NCI-H128 (cell line): ENCODE results near the gene ZC3HAV1.
"Not testable (repeated sequence)": the region's sequence is repeated elsewhere in the genome, so short reads cannot be mapped to it uniquely, and the experiment has no call there.

Source experiments
- DNase-seq: peaks from one replicate; lab custom pipeline; 2025; ENCODE audit not compliant: unreplicated experiment; lab: John Stamatoyannopoulos, UW

ZC3HAV1 gene

GRCh38 chr7:139112741-139113250 is 3.3 kb upstream of the ZC3HAV1 start:
- DNase-seq, result no peak

DNA sequence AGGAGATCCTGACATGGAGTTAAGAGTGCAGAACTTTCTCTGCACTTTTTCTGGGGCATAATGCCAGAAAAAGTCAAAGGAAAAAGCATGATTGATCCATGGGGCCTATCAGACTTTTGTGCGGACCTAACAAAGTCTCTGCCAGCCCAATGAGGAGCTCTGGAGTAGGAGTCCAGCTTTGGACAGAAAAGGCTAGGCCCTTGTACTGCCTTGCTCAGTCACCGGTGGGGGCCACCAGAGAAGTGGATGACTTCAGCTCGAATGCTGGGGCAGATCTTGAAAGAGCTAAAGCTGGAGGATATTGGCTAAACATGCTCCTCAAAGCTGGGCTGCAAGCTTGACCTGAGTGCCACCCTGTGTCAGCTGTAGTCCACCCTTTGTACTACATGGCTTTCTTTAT is 2.8 kb upstream of the ZC3HAV1 start:
- no peak for DNase-seq

GRCh38 chr7:139111811-139112301 is 2.3 kb upstream of the ZC3HAV1 start:
- no peak for DNase-seq

GRCh38 chr7:139111147-139111546 is 1.6 kb upstream of the ZC3HAV1 start:
- no peak for DNase-seq

DNA sequence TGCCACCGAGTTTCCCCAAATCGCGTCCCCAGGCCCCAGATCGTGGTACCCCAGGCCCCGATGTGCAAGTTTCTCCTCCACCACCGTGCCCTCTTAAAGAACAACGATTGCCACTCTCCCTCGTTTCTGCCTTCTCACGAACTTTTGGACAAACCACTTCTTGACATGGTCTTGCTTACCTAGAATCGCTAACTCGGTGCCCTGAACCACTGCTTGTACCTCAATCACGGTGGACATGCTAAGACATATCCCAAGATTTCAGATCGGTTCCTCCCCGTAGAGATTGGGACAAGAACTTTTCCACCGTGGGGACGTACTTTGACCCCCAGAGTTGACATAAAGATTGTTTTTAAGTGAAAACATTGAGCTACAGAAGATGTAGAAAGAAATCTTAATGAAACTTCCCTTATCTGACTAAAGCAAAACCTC is 477 bp upstream of the ZC3HAV1 start:
- no peak for DNase-seq

GRCh38 chr7:139108266-139109187 is 993 bp downstream of the ZC3HAV1 start:
- no peak for DNase-seq

GRCh38 chr7:139106959-139107358 is 2.6 kb downstream of the ZC3HAV1 start:
- no peak for DNase-seq

DNA sequence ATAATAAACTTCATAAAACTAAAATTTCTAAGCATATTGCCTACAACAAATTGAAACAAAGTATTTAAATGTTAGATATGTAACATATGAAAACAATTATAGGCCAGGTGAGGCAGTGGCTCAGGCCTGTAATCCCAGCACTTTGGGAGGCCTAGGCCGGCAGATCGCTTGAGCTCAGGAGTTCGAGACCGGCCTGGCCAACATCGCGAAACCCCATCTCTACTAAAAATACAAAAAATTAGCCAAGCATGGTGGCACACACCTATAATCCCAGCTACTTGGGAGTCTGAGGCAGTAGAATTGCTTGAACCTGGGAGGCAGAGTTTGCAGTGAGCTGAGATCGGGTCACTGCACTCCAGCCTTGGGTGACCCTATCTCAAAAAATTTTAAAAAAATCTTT is 3.3 kb downstream of the ZC3HAV1 start:
- DNase-seq, result not testable (repeated sequence)

DNA sequence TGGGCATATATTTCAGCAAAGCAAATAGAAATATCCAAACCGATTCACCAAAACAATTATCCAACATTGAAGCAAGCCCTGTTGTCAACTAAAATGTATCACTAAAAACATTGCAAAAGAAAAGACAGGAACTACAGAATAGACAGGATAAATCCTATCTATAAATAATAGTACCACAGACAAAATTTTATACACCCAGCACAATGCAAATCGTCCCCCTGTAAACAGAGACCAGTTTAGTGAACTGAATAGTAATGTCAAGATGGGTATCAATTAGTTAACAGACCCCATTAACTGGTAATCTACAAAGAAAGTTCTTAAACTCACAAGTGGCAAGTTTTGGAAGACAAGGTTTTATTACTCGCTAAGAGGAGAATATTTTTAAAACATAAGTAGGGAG is 4.0 kb downstream of the ZC3HAV1 start:
- DNase-seq, result no peak

GRCh38 chr7:139104091-139104450 is 5.4 kb downstream of the ZC3HAV1 start:
- no peak for DNase-seq

- no peak for DNase-seq
Measured at GRCh38 chr7:139103057-139103815, 6.3 kb downstream of the ZC3HAV1 start.

DNA sequence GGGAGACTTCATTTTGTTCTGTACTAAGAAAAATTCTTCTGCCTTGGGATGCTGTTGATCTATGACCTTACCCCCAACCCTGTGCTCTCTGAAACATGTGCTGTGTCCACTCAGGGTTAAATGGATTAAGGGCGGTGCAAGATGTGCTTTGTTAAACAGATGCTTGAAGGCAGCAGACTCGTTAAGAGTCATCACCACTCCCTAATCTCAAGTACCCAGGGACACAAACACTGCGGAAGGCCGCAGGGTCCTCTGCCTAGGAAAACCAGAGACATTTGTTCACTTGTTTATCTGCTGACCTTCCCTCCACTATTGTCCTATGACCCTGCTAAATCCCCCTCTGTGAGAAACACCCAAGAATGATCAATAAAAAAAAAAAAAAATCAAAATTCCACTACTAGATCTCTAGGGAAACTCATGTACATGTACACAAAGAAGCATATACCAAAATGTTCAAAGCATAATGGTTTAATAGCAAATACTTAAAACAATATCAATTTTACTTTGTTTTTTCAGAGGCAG is 7.8 kb downstream of the ZC3HAV1 start:
- not testable (repeated sequence) for DNase-seq

- no peak for DNase-seq
Measured at GRCh38 chr7:139099172-139099947, 10.2 kb downstream of the ZC3HAV1 start.

- DNase-seq, result no peak
Measured at GRCh38 chr7:139095194-139095659, 14.3 kb downstream of the ZC3HAV1 start.

GRCh38 chr7:139094596-139094995 is 14.9 kb downstream of the ZC3HAV1 start:
- DNase-seq, result no peak

- DNase-seq, result no peak
Measured at GRCh38 chr7:139094030-139094429, 15.5 kb downstream of the ZC3HAV1 start.

DNA sequence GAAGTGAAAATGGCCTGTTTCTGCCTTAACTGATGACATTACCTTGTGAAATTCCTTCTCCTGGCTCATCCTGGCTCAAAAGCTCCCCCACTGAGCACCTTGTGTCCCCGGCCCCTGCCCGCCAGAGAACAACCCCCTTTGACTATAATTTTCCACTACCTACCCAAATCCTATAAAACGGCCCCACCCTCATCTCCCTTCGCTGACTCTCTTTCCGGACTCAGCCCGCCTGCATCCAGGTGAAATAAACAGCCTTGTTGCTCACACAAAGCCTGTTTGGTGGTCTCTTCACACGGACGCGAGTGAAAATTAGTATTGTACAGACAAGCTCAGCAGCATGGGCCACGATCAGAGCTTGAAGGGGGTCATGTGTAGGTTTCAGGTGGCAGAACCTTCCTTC is 16.0 kb downstream of the ZC3HAV1 start:
- not testable (repeated sequence) for DNase-seq

DNA sequence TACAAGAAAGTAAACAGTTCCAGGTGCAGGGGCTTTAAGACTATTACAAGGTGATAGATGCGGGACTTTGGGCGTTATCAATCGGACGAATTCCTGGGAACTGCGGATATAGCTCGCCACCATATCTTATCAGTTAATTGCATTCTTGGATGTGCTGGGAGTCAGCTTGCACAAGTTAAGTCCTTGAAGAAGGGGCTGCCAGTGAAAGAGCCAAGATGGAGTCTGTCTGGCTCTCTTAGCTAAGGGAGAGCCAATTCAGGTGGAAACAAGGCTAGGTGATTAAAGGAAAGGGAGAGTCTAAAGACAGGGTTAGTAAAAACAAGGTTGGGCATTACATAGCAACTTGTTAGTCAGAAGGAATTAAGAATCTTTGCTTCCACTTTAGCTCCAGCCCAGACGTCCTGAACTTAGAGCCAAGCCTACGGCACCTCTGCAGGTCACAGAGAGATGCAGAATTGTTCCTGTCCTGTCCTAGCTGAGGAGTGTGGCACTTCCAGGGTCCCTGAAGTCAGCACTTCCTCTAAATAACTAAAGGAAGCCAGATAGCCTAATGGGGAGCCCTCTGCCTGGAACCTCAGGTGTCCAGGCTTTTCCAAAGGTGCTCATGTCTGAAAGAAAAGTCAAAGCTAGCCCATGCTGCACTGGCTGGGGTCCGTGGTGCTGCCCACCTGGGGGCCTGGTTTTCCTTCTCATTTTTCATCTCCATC is 17.3 kb downstream of the ZC3HAV1 start:
- DNase-seq, result no peak

DNA sequence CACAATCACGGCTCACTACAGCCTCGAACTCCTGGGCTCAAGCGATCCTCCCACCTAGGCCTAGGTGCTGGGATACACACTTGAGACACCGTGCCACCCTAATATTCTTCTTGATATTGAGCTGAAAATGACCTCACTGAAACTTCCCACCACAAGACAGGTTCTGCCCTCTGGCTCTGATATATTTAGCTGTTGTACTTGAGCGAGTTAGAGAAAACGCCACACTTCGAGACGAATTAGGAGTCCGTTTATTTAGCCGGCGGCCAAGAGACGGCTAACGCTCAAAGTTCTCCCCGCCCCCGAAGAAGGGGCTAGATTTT is 17.9 kb downstream of the ZC3HAV1 start:
- no peak for DNase-seq

DNA sequence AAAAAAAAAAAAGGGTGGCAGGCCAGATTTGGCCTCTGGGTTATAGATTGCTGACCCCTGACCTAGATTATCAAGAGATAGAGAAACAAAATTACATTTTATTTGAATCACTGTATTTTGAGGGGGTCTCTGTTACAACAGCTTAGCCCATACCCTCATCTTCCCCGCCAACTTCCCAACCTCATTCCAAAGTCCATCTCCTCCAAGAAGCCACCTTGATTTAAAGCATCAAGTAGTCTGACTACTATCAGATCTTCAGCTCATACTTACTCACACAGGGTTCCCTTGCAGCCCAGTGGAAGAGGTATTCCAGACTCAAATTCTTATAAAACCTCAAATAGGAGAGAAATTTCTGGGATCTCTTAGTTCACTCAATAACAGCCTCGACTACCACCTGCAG is 20.4 kb downstream of the ZC3HAV1 start:
- no peak for DNase-seq
